Liver (tissue), 9 donors: Measurements from ENCODE around the gene SLK. TPM values are rescaled to one million over a fixed set of nuclear protein-coding genes. Genes with fewer than 3 reads are reported as not detected.

Source experiments
- DNase-seq: peaks from one replicate; pipeline ENCODE4 v3.0.0-alpha.2; 2017; ENCODE audit warnings: low spot score
- H3K27ac ChIP-seq, 2 donors: one replicate each; pipeline ENCODE4 v1.7.0; 2013; ENCODE audit warnings: inconsistent platforms in 2 of 2, low read length in 2 of 2, control low read depth in 1 of 2, low read depth in 1 of 2, mild to moderate bottlenecking in 1 of 2
- H3K27me3 ChIP-seq, 4 donors: one replicate each; pipeline versions ENCODE4 v1.6.1 to v1.7.0; 2013; ENCODE audit warnings: low read length in 3 of 4, inconsistent platforms in 1 of 4, mild to moderate bottlenecking in 1 of 4, moderate library complexity in 1 of 4; ENCODE audit not compliant: control insufficient read depth in 4 of 4, insufficient read depth in 4 of 4
- H3K36me3 ChIP-seq, 4 donors: one replicate each; pipeline versions ENCODE4 v1.6.1 to v1.7.0; 2013; ENCODE audit warnings: low read length in 3 of 4, mild to moderate bottlenecking in 3 of 4, low read depth in 1 of 4, moderate library complexity in 1 of 4; ENCODE audit not compliant: control insufficient read depth in 4 of 4, insufficient read depth in 3 of 4
- H3K4me1 ChIP-seq, 4 donors: one replicate each; pipeline versions ENCODE4 v1.6.1 to v1.7.0; 2013; ENCODE audit warnings: low read length in 3 of 4, mild to moderate bottlenecking in 3 of 4, moderate library complexity in 1 of 4; ENCODE audit not compliant: control insufficient read depth in 4 of 4, insufficient read depth in 4 of 4
- H3K4me3 ChIP-seq, 3 donors: one replicate each; pipeline versions ENCODE4 v1.6.1 to v1.7.0; 2013; ENCODE audit warnings: low read length in 3 of 3, control low read depth in 1 of 3, low read depth in 1 of 3, mild to moderate bottlenecking in 1 of 3
- H3K9ac ChIP-seq, 2 donors: one replicate each; pipeline ENCODE4 v1.7.0; 2013; ENCODE audit warnings: low read length in 2 of 2, mild to moderate bottlenecking in 2 of 2, moderate library complexity in 2 of 2, control low read depth in 1 of 2, low read depth in 1 of 2
- H3K9me3 ChIP-seq, 4 donors: one replicate each; pipeline versions ENCODE4 v1.6.1 to v1.7.0; 2013; ENCODE audit warnings: low read length in 3 of 4; ENCODE audit not compliant: control insufficient read depth in 4 of 4
- EGR1 ChIP-seq, 2 donors: IDR thresholded peaks; 2 replicates each; pipeline ENCODE4 v1.6.1; 2016 to 2018; ENCODE audit warnings: antibody characterized with exemption in 2 of 2, low read depth in 2 of 2
- FOXA1 ChIP-seq: IDR thresholded peaks from 2 replicates; pipeline ENCODE4 v1.6.1; 2016; ENCODE audit warnings: antibody characterized with exemption
- FOXA2 ChIP-seq: IDR thresholded peaks from 2 replicates; pipeline ENCODE4 v1.6.1; 2016; ENCODE audit warnings: antibody characterized with exemption
- GABPA ChIP-seq, 2 donors: IDR thresholded peaks in 1 of 2; conservative IDR thresholded peaks in 1 of 2; 2 replicates each; pipeline ENCODE4 v1.6.1; 2016; ENCODE audit warnings: antibody characterized with exemption in 2 of 2, mild to moderate bottlenecking in 1 of 2, moderate library complexity in 1 of 2
- HNF4A ChIP-seq, 2 donors: conservative IDR thresholded peaks; 2 replicates each; pipeline ENCODE4 v1.6.1; 2016; ENCODE audit warnings: antibody characterized with exemption in 2 of 2, mild to moderate bottlenecking in 2 of 2
- HNF4G ChIP-seq: IDR thresholded peaks from 2 replicates; pipeline ENCODE4 v1.6.1; 2016; ENCODE audit warnings: antibody characterized with exemption
- JUND ChIP-seq, 2 donors: IDR thresholded peaks; 2 replicates each; pipeline ENCODE4 v1.6.1; 2016; ENCODE audit warnings: antibody characterized with exemption in 2 of 2
- NR2F2 ChIP-seq: IDR thresholded peaks from 2 replicates; pipeline ENCODE4 v1.6.1; 2016; ENCODE audit warnings: antibody characterized with exemption
- RAD21 ChIP-seq, 2 donors: IDR thresholded peaks; 2 replicates each; pipeline ENCODE4 v1.6.1; 2016; ENCODE audit warnings: antibody characterized with exemption in 2 of 2, mild to moderate bottlenecking in 2 of 2
- RXRA ChIP-seq, 2 donors: IDR thresholded peaks; 2 replicates each; pipeline ENCODE4 v1.6.1; 2017 to 2018; ENCODE audit warnings: antibody characterized with exemption in 2 of 2, mild to moderate bottlenecking in 1 of 2
- SP1 ChIP-seq: IDR thresholded peaks from 2 replicates; pipeline ENCODE4 v1.6.1; 2018; ENCODE audit warnings: antibody characterized with exemption, mild to moderate bottlenecking
- TAF1 ChIP-seq: conservative IDR thresholded peaks from 2 replicates; pipeline ENCODE4 v1.6.1; 2016; ENCODE audit warnings: antibody characterized with exemption, mild to moderate bottlenecking
- YY1 ChIP-seq: IDR thresholded peaks from 2 replicates; pipeline ENCODE4 v1.6.1; 2016; ENCODE audit warnings: antibody characterized with exemption, mild to moderate bottlenecking
- WGBS: extraction: QIAGEN DNeasy Blood & Tissue Kit; methylation state at CpG from one replicate; pipeline ENCODE4 v1.1.7; 2013; 5-methylcytosine and 5-hydroxymethylcytosine counted together
- polyA plus RNA-seq, 2 donors: library from polyadenylated mRNA; stranded (reverse) in 1 of 2; unstranded in 1 of 2; fragments of 200-250 nt in 1 of 2; fragments of >200 nt in 1 of 2; fragmentation: Nextera tagmentation in 1 of 2; extraction: Ambion mirVana in 1 of 2; gene quantifications; one replicate each; pipeline versions ENCODE4 v1.2.1 to v1.2.3, GENCODE V29; 2013 to 2015
- total RNA-seq, 2 donors: library from RNA; depleted of rRNA; stranded (reverse); fragments of >200 nt; gene quantifications; one replicate each; pipeline ENCODE4 v1.2.3, GENCODE V29; 2014
- TF ChIP-seq, protein P1 (sequence below): IDR thresholded peaks from 2 replicates; pipeline ENCODE4 v1.6.1; 2016; ENCODE audit warnings: antibody characterized with exemption
- TF ChIP-seq, protein P2 (sequence below): IDR thresholded peaks from 2 replicates; pipeline ENCODE4 v1.6.1; 2016; ENCODE audit warnings: antibody characterized with exemption
- TF ChIP-seq, protein P3 (sequence below): IDR thresholded peaks from 2 replicates; pipeline ENCODE4 v1.6.1; 2016; ENCODE audit warnings: antibody characterized with exemption
- donor health status: healthy.
- donor health status: healthy.
- donor health status: healthy.
- donor health status: healthy.
- donor health status: healthy.

SLK gene
- total and polyA plus RNA-seq, 4 donors = 3.9 to 20.3 (median 12.4) TPM

DNA sequence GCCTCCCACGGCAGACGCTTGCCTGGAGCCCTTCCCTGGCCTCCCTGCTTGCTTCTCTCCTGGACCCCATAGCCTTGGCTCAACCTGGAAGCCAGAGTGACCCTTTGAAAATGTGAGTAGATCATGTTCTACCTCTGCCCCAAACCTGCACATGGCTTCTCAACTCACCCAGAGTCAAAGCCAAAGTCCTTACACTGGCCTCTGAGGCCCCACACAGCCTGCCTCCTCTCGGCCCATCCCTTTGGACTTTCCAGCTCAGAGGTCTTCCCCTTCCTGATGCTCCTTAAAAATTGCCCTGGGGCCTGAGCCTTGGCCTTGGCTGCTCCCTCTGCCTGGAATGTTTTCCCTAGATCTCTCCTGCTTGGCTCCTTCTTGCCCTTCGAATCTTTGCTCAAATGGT, 86.3 kb downstream of the SLK start:
- Histone ChIP-seq H3K27me3 (no peaks in the 10 kb centered on the region), H3K4me3 (no peak overlapping the region), H3K27ac (no peak overlapping the region), H3K9me3 (no peaks in the 10 kb centered on the region), H3K36me3 (no peaks in the 10 kb centered on the region), H3K9ac (no peak overlapping the region), H3K4me1 (no peaks in the 10 kb centered on the region)
- 98% methylated on average over 4 of the region's 4 CpGs for WGBS
- DNase-seq = no peak
- no peak for TF ChIP-seq FOXA1
- no peak for TF ChIP-seq GABPA (IDR thresholded peaks at IDR 0.05 in 1 of 2, conservative IDR thresholded peaks at IDR 0.05 in 1 of 2)
- no peak for TF ChIP-seq RAD21 (IDR thresholded peaks at IDR 0.05)
- TF ChIP-seq YY1 = no peak
- TF ChIP-seq SP1 = no peak
- TF ChIP-seq FOXA2 = no peak
- TF ChIP-seq RXRA (IDR thresholded peaks at IDR 0.05) = no peak
- TF ChIP-seq HNF4A (conservative IDR thresholded peaks at IDR 0.05) = no peak
- TF ChIP-seq EGR1 (IDR thresholded peaks at IDR 0.05; ENCODE audit: low read depth in 2 of 2) = no peak
- TF ChIP-seq NR2F2 = no peak
- TF ChIP-seq HNF4G = no peak
- TF ChIP-seq, protein P1, sequence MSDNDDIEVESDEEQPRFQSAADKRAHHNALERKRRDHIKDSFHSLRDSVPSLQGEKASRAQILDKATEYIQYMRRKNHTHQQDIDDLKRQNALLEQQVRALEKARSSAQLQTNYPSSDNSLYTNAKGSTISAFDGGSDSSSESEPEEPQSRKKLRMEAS = no peak

DNA sequence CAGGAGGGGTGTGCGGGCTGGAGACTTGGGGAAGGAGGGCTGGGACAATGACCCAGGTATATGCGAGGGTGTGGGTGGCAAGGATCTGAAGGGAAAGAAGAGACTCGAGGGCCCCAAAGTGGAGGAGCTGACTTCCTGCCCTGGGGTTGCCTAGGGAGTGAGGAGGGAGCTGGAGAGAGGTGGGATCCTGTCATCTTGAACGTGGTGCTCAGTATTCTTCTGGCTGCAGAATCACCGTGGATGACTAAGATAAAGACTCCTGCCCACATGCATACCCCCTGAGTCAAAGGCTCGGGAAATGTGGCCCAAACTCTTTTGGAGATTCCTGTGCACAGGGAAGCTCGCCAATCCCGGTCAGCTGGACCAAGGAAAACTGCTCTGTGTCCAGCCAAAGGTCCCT, 87.5 kb downstream of the SLK start:
- Histone ChIP-seq H3K27ac (no peak overlapping the region), H3K4me3 (no peak overlapping the region), H3K36me3 (no peaks in the 10 kb centered on the region), H3K9me3 (no peaks in the 10 kb centered on the region), H3K27me3 (no peaks in the 10 kb centered on the region), H3K9ac (no peak overlapping the region), H3K4me1 (no peaks in the 10 kb centered on the region)
- no peak for DNase-seq
- WGBS = 86% methylated on average over 8 of the region's 8 CpGs
- TF ChIP-seq, protein P2, sequence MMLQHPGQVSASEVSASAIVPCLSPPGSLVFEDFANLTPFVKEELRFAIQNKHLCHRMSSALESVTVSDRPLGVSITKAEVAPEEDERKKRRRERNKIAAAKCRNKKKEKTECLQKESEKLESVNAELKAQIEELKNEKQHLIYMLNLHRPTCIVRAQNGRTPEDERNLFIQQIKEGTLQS = no peak
- TF ChIP-seq RXRA (IDR thresholded peaks at IDR 0.05) (no peak), GABPA (IDR thresholded peaks at IDR 0.05 in 1 of 2, conservative IDR thresholded peaks at IDR 0.05 in 1 of 2) (no peak), RAD21 (IDR thresholded peaks at IDR 0.05) (no peak), JUND (IDR thresholded peaks at IDR 0.05) (no peak), FOXA2 (no peak), HNF4A (conservative IDR thresholded peaks at IDR 0.05) (no peak), SP1 (no peak), TAF1 (no peak), FOXA1 (no peak)
- TF ChIP-seq, protein P3, sequence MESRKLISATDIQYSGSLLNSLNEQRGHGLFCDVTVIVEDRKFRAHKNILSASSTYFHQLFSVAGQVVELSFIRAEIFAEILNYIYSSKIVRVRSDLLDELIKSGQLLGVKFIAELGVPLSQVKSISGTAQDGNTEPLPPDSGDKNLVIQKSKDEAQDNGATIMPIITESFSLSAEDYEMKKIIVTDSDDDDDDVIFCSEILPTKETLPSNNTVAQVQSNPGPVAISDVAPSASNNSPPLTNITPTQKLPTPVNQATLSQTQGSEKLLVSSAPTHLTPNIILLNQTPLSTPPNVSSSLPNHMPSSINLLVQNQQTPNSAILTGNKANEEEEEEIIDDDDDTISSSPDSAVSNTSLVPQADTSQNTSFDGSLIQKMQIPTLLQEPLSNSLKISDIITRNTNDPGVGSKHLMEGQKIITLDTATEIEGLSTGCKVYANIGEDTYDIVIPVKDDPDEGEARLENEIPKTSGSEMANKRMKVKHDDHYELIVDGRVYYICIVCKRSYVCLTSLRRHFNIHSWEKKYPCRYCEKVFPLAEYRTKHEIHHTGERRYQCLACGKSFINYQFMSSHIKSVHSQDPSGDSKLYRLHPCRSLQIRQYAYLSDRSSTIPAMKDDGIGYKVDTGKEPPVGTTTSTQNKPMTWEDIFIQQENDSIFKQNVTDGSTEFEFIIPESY = no peak

DNA sequence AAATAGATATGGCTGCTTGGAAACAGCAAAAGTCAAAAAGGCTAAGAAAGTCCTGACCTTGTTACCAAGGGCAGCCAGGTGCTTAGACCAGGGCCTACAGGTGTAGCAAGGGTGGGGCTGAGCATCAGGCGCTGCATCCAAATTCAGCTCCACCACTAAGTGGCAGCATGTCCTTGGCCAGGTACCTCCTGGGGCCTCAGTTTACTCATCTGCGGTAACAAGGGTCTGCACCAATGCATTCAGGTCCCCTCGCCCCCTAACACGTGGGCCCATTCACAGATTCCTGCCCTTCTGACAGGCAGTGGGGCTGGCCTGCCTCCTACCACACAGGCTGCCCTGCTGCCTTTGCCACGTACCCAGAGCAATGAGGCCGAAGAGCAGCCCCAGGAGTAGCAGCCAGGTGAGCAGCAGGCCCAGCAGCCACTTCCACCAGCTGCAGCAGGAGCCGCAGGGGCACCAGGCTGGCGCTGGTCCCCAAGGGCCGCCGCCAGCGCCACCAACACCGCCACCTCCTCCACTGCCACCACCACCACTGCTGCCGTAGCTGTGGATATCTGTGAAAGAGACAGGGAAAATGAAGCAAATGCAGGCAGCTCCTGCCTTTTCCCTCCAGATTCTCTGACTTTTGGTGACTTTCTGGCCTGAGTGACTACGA, 89.8 kb downstream of the SLK start:
- Histone ChIP-seq H3K27ac (no peak overlapping the region), H3K4me3 (no peak overlapping the region), H3K27me3 (no peaks in the 10 kb centered on the region), H3K4me1 (no peaks in the 10 kb centered on the region), H3K9me3 (no peaks in the 10 kb centered on the region), H3K36me3 (no peaks in the 10 kb centered on the region), H3K9ac (no peak overlapping the region)
- TF ChIP-seq RAD21 (IDR thresholded peaks at IDR 0.05) (no peak), JUND (IDR thresholded peaks at IDR 0.05) (no peak)
- TF ChIP-seq, protein P1 = no peak
- WGBS = 91% methylated on average over 14 of the region's 14 CpGs
- DNase-seq = no peak
